ENCODE data around the gene VASP. TPM values are rescaled to one million over a fixed set of nuclear protein-coding genes. Genes with fewer than 3 reads are reported as not detected.
A peak's percentile ranks its signal among the peaks of the same experiment; 100 is the strongest.

The VASP gene
- total RNA-seq, 1 experiment from 2014 or later: 152 TPM

GRCh38 chr19:45489216-45489855, 17.9 kb upstream of the VASP start (continued):
- no peak for TF ChIP-seq REST (IDR thresholded peaks at IDR 0.05; ENCODE audit: low read depth)
- TF ChIP-seq ZFX (IDR thresholded peaks at IDR 0.05): no peak
- no peak for TF ChIP-seq ATF3 (IDR thresholded peaks at IDR 0.05)

GRCh38 chr19:45492137-45492626, 15.1 kb upstream of the VASP start:
- no peaks in the 10 kb centered on the region for H4K20me1 ChIP-seq (ENCODE audit: insufficient read depth)
- ChIA-PET RAD21 (ENCODE audit: low non-redundant PET in 1 of 2, low total read pairs in 2 of 2, uncharacterized antibody in 2 of 2, unreplicated experiment in 2 of 2) (no interaction called here), CTCF (interaction anchor here (1.3 to 1.9 kb wide), 2 partner anchors 53 to 66 kb away, joined by 5 read pairs; no protein-coding TSS in a partner anchor), POLR2A (no interaction called here)
- ATAC-seq (no peak), DNase-seq (ENCODE audit: low read depth, low spot score) (no peak)
- H3K4me3 ChIP-seq (replicated peaks in 1 of 2; ENCODE audit: low read depth in 1 of 2, low read length in 2 of 2): peak overlapping the region; percentile 59 to 63
- BruUV-seq (replicated peaks): no TSS peak
- no peaks in the 10 kb centered on the region for H3K9me3 ChIP-seq (ENCODE audit: control insufficient read depth in 1 of 2, insufficient read depth in 1 of 2, low read depth in 1 of 2, low read length in 2 of 2)
- peak overlapping the region; percentile 53; the same call in 1 of the 2 replicates for H3K9ac ChIP-seq (ENCODE audit: low read length)
- intact Hi-C loops (cut with micrococcal nuclease): loop anchor here (2.0 kb wide), 1 partner anchor 151 kb away; no protein-coding TSS in a partner anchor
- peak overlapping the region; percentile 74 for H3K4me2 ChIP-seq (ENCODE audit: low read length)
- H2AFZ ChIP-seq (ENCODE audit: low read depth, low read length, poor library complexity, severe bottlenecking): no peak overlapping the region
- peak overlapping the region; percentile 68 for H3K27ac ChIP-seq (ENCODE audit: low read depth, low read length)
- no peaks in the 10 kb centered on the region for H3K79me2 ChIP-seq (ENCODE audit: insufficient read depth, low read length)
- no peaks in the 10 kb centered on the region for H3K9me2 ChIP-seq (ENCODE audit: insufficient read depth)
- no peaks in the 10 kb centered on the region for H3K36me3 ChIP-seq (ENCODE audit: control insufficient read depth in 1 of 2, insufficient read depth in 2 of 2, low read length in 2 of 2)
- TF ChIP-seq ZFX (IDR thresholded peaks at IDR 0.05): no peak
- TF ChIP-seq POLR2AphosphoS5 (IDR thresholded peaks at IDR 0.05; ENCODE audit: low read depth, low read length): no peak
- TF ChIP-seq SRF (IDR thresholded peaks at IDR 0.05; ENCODE audit: low read depth): no peak
- TF ChIP-seq ZNF274 (IDR thresholded peaks at IDR 0.05; ENCODE audit: low read depth, low read length): no peak
- peaks cover 10% of the 10 kb centered on the region; the same call in 1 of the 2 replicates for H3K27me3 ChIP-seq (ENCODE audit: insufficient read depth, low read length)
- peaks cover 10 to 34% of the 10 kb centered on the region in 2 experiments for H3K4me1 ChIP-seq (ENCODE audit: control insufficient read depth in 1 of 2, insufficient read depth in 2 of 2, low read length in 2 of 2)
